Right lung (tissue), 5 donors: ENCODE results near the gene OR6V1. TPM values are rescaled to one million over a fixed set of nuclear protein-coding genes. Genes with fewer than 3 reads are reported as not detected.

Source experiments
- polyA plus RNA-seq, 5 donors: library from polyadenylated mRNA; unstranded; fragments of 120-200 nt; gene quantifications; one replicate each; pipeline versions ENCODE4 v1.2.1 to v1.2.3, GENCODE V29; 2013; ENCODE audit warnings: inconsistent platforms in 1 of 5, low replicate concordance in 1 of 5; ENCODE audit not compliant: insufficient read length in 5 of 5, insufficient read depth in 1 of 5

OR6V1 gene
- polyA plus RNA-seq, 5 donors: not detected

Other genes starting within 250 kb of the OR6V1 start
- gene EPHB6, start 197.3 kb upstream of the OR6V1 start, polyA plus RNA-seq: 10 to 100 TPM; 18.9 to 28.3 (median 26.8) TPM
- 10 to 100 TPM in 1 of 5 donors, 1 to 10 TPM in 4; 5.3 to 10.1 (median 8.1) TPM for gene TRPV6, start 166.6 kb upstream of the OR6V1 start, polyA plus RNA-seq
- under 1 TPM; 0.09 to 0.24 (median 0.18) TPM for gene TRPV5, start 118.6 kb upstream of the OR6V1 start, polyA plus RNA-seq
- under 1 TPM; 0.25 to 0.63 (median 0.35) TPM for gene LLCFC1, start 112.9 kb upstream of the OR6V1 start, polyA plus RNA-seq
- gene KEL, start 90.0 kb upstream of the OR6V1 start, polyA plus RNA-seq: 1 to 10 TPM; 1.1 to 4.3 (median 2.5) TPM
- not detected for gene OR9A2, start 25.2 kb upstream of the OR6V1 start, polyA plus RNA-seq
- not detected for gene PIP, start 79.7 kb downstream of the OR6V1 start, polyA plus RNA-seq
- not detected for gene TAS2R39, start 131.1 kb downstream of the OR6V1 start, polyA plus RNA-seq
- gene TAS2R40, start 169.7 kb downstream of the OR6V1 start, polyA plus RNA-seq: not detected
- gene GSTK1, start 211.1 kb downstream of the OR6V1 start, polyA plus RNA-seq: 100 to 1,000 TPM; 105 to 130 (median 124) TPM
- gene TMEM139, start 232.6 kb downstream of the OR6V1 start, polyA plus RNA-seq: 1 to 10 TPM; 4.9 to 8.4 (median 6.9) TPM
- 10 to 100 TPM; 52.2 to 64.8 (median 62.7) TPM for gene CASP2, start 236.0 kb downstream of the OR6V1 start, polyA plus RNA-seq